ENCODE data around the gene SMIM35.

The SMIM35 gene

DNA sequence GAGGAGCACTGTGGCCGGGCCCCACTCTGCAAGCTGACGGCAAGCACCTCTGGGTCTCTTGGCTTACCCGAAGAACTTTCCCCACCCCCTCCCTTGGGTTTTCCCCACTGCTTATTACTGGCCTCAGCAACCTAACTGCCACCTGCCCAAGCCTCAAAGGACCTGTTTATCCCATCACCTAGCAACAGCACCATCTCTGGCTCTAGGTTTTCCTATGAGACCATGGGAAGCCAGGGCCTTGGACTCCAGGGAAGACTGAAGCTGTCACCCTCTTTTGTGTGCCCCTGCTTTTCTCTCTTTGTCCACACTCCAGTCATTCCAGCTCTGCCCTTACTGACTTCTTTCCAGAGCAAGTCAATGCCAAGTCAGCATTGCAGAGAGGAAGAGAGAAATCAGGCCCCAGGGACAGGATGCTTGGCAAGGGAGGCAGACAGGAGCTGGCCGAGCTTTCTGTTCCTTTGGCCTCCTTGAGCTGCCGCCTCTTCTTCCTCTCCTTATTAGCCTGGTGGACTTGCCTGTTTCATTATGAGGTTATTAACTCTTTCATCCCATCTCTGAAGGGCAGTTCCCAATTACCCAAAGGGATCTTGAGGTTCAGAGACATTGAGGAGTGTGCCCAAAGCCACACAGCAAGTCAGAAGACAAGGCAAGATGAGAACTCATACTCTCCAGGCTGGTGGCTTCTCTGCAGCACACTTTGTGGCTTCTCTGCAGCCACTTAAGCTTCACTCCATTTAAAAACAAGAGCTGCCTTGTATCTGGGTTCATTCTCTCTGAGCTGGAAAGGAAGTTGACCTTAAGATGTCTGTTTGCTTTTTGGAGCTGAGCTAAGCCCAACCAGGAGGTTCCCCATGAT lies at the start of gene SMIM35:
SMIM35 (minus strand) TSS at position 51 of the 856 bp plus-strand sequence. CDS start 206 bp downstream, outside the sequence.
- ChIA-PET POLR2A (no interaction called here), CTCF (no interaction called here)
- no peak for DNase-seq (ENCODE audit: low read depth, low spot score)
- TF ChIP-seq, protein P1, sequence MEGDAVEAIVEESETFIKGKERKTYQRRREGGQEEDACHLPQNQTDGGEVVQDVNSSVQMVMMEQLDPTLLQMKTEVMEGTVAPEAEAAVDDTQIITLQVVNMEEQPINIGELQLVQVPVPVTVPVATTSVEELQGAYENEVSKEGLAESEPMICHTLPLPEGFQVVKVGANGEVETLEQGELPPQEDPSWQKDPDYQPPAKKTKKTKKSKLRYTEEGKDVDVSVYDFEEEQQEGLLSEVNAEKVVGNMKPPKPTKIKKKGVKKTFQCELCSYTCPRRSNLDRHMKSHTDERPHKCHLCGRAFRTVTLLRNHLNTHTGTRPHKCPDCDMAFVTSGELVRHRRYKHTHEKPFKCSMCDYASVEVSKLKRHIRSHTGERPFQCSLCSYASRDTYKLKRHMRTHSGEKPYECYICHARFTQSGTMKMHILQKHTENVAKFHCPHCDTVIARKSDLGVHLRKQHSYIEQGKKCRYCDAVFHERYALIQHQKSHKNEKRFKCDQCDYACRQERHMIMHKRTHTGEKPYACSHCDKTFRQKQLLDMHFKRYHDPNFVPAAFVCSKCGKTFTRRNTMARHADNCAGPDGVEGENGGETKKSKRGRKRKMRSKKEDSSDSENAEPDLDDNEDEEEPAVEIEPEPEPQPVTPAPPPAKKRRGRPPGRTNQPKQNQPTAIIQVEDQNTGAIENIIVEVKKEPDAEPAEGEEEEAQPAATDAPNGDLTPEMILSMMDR (IDR thresholded peaks at IDR 0.05; ENCODE audit: insufficient read depth, low read length, missing control alignments), result no peak
- no peak within 1 kb of the TSS for H3K4me3 ChIP-seq (ENCODE audit: low read depth, low read length)

DNA sequence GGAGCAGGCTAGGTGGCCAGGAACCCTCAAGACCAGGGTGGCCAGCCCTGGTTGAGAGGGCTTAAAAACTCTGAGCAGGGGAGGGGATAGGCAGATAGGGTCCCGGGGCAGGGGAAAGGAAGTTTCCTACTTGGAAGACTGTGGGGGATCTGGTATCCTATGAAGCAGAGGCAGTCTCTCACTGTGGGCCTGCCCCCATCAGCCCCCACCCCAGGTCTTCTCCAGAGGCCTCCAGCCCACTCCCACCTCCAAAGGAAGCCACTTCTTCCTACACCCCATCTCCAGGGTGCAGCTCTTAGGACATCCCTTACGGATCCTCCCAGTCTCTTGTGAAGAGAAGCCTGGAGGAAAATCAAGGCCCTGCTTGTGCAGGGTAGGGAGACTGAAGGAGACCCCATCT lies 49.6 kb upstream of the SMIM35 start:
- TF ChIP-seq, protein P1 (IDR thresholded peaks at IDR 0.05; ENCODE audit: insufficient read depth, low read length, missing control alignments), result no peak
- no peak overlapping the region for H3K4me3 ChIP-seq (ENCODE audit: low read depth, low read length)
- no peak for DNase-seq (ENCODE audit: low read depth, low spot score)
- ChIA-PET CTCF (interaction anchor here (1.1 kb wide), 1 partner anchor 36 kb away, joined by 3 read pairs; no protein-coding TSS in a partner anchor), POLR2A (no interaction called here)

DNA sequence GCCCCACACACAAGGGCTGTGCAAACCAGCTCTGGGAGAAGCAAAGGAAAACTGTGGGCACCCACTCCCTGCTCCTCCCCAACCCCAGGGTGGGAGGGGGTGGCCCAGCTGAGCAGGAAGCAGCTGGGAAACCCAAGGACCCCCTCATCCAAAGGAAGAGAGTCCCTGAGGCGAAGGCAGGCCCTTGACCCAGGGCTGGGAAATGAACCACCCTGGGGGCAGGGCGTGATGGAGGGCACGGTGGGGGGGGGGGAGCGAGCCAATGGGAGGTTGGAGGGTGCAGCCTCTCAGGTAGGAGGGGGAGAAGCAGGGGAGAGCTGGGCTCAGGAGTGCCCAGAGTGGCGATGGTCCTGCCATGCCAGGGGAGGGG lies 49.0 kb upstream of the SMIM35 start:
- POLR2A ChIA-PET, result no interaction called here
- DNase-seq (ENCODE audit: low read depth, low spot score), result no peak
- no peak overlapping the region for H3K4me3 ChIP-seq (ENCODE audit: low read depth, low read length)
- TF ChIP-seq, protein P1 (IDR thresholded peaks at IDR 0.05; ENCODE audit: insufficient read depth, low read length, missing control alignments), result no peak
- CTCF ChIA-PET, result interaction anchor here (1.1 kb wide), 1 partner anchor 36 kb away, joined by 3 read pairs; no protein-coding TSS in a partner anchor

DNA sequence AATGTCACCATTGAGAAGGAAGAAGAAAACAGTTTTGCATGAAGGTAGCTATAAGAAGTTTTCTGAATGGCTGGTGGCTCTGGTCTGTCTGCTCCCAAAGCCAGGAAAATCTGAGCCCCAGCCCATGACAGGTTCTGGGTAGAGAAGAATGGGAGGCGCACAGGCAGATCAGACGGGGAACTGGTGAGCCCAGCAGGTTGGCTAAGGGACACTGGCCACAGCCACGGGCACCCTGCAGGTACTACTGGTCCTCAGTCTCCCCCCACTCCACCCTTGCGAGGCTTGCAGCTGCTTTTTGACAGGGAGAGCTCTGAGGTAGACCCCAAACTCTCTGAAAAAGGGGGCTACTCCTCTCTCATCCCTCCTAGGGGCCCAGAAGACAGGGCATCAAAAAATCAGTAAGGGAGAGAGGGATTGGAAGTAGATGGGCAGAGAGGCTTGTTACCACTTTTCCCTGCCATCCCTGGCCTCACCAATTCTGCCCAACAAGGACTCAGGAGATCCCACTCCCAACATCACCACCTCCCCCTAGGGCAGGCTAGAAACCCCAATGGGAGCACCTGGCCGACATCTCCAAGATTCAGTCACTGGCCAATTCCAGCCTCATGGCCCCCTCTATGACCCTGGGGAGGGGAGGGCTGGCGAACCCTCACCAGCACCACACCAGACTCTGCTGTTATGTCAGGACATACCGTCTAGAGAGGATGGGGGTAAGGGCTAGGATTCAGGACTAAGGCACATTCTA lies 48.5 kb upstream of the SMIM35 start:
- POLR2A ChIA-PET, result no interaction called here
- H3K4me3 ChIP-seq (ENCODE audit: low read depth, low read length), result no peak overlapping the region
- TF ChIP-seq, protein P1 (IDR thresholded peaks at IDR 0.05; ENCODE audit: insufficient read depth, low read length, missing control alignments), result no peak
- CTCF ChIA-PET, result interaction anchor here (1.0 to 4.2 kb wide), 3 partner anchors 9 to 316 kb away, joined by 3 to 14 read pairs (median 4); no protein-coding TSS in a partner anchor
- DNase-seq (ENCODE audit: low read depth, low spot score), result no peak

DNA sequence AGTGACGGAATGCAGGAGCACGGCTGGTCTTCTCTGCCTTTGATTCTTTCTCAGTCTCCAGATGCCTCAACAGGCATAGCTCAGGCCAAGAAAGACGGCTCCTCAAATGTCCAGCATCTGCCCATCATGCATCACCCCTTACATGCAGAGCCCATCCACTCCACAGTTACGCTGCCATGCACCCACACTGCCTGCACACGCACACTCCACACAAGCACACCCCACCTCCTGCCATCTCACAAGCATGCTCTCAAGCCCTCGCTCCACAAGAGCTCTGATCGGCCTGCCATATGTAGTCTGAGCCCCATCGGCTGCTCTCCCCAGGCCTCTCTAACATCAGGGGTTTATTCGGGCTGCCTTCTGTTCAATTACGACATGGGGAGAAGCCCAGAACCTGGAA lies 47.1 kb upstream of the SMIM35 start:
- H3K4me3 ChIP-seq (ENCODE audit: low read depth, low read length), result no peak overlapping the region
- TF ChIP-seq, protein P1 (IDR thresholded peaks at IDR 0.05; ENCODE audit: insufficient read depth, low read length, missing control alignments), result no peak
- ChIA-PET CTCF (interaction anchor here (1.0 to 4.2 kb wide), 3 partner anchors 10 to 315 kb away, joined by 3 to 14 read pairs (median 4); no protein-coding TSS in a partner anchor), POLR2A (no interaction called here)
- DNase-seq (ENCODE audit: low read depth, low spot score), result no peak
